GM18498 (cell line): ENCODE data around the gene KLF9.

Experiments used
- ATAC-seq: cut with Tn5 transposase; IDR thresholded peaks from one replicate; pipeline ENCODE4 v1.9.1; 2021; ENCODE audit warnings: mild to moderate bottlenecking, moderate library complexity; ENCODE audit not compliant: unreplicated experiment

The KLF9 gene

GRCh38 chr9:70422371-70423043 lies 8.1 kb upstream of the KLF9 start:
- ATAC-seq: no peak

GRCh38 chr9:70421272-70422180 lies 7.1 kb upstream of the KLF9 start:
- no peak for ATAC-seq

GRCh38 chr9:70420441-70421271 lies 6.2 kb upstream of the KLF9 start:
- peak; percentile 23 for ATAC-seq

GRCh38 chr9:70419556-70420440 lies 5.3 kb upstream of the KLF9 start:
- ATAC-seq: peak; percentile 50

GRCh38 chr9:70418822-70419555 lies 4.5 kb upstream of the KLF9 start:
- peak; percentile 57 for ATAC-seq

GRCh38 chr9:70415476-70415875 lies 1.0 kb upstream of the KLF9 start:
- no peak for ATAC-seq

- no peak for ATAC-seq
Measured at GRCh38 chr9:70415041-70415440, 584 bp upstream of the KLF9 start.

GRCh38 chr9:70413464-70413798 lies 1.0 kb downstream of the KLF9 start:
- peak; percentile 24 for ATAC-seq

GRCh38 chr9:70412832-70413463 lies 1.5 kb downstream of the KLF9 start:
- no peak for ATAC-seq

GRCh38 chr9:70411930-70412831 lies 2.3 kb downstream of the KLF9 start:
- ATAC-seq: peak; percentile 24

GRCh38 chr9:70411121-70411929 lies 3.1 kb downstream of the KLF9 start:
- no peak for ATAC-seq

- no peak for ATAC-seq
Measured at GRCh38 chr9:70410368-70410767, 4.1 kb downstream of the KLF9 start.

GRCh38 chr9:70409800-70410199 lies 4.7 kb downstream of the KLF9 start:
- no peak for ATAC-seq

GRCh38 chr9:70409280-70409679 lies 5.2 kb downstream of the KLF9 start:
- no peak for ATAC-seq

- ATAC-seq: no peak
Measured at GRCh38 chr9:70408393-70409040, 5.9 kb downstream of the KLF9 start.

GRCh38 chr9:70407081-70407503 lies 7.4 kb downstream of the KLF9 start:
- no peak for ATAC-seq

GRCh38 chr9:70406434-70406862 lies 8.0 kb downstream of the KLF9 start:
- ATAC-seq: peak; percentile 84
